Measurements from ENCODE around the gene SLC50A1.

Gene SLC50A1, protein sequence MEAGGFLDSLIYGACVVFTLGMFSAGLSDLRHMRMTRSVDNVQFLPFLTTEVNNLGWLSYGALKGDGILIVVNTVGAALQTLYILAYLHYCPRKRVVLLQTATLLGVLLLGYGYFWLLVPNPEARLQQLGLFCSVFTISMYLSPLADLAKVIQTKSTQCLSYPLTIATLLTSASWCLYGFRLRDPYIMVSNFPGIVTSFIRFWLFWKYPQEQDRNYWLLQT

DNA sequence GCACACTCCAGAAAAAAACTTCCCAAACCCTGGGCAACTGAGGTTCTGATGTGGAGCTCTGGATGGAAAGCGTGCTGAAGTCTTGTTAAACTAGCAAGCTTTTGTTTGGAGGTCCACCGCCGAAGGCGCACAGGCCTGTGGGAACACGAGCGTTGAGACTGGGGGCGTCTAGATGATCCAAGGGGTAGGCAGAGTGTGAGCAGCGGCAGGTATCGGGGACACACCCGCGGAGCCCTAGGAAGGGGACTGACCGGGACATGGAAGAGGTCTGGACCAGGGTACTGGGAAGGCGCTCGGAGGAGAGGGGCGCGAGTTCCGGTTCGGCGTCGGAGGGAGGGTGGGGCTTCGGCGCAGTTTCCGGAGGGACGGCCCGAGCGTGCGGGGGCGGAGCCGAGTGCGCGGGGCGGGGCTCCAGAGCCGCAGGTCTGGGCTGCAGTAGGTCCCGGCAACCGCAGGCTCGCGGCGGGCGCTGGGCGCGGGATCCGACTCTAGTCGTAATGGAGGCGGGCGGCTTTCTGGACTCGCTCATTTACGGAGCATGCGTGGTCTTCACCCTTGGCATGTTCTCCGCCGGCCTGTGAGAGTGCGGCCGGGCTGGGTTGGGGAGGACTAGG lies at the start of gene SLC50A1:
Gene SLC50A1, plus strand, starts transcription at position 438 of the 614 bp plus-strand sequence. Its CDS starts 60 bp downstream, at position 498.
- peak; percentile 82 to 89 for DNase-seq (ENCODE audit: low read depth in 1 of 2, low spot score in 1 of 2)

DNA sequence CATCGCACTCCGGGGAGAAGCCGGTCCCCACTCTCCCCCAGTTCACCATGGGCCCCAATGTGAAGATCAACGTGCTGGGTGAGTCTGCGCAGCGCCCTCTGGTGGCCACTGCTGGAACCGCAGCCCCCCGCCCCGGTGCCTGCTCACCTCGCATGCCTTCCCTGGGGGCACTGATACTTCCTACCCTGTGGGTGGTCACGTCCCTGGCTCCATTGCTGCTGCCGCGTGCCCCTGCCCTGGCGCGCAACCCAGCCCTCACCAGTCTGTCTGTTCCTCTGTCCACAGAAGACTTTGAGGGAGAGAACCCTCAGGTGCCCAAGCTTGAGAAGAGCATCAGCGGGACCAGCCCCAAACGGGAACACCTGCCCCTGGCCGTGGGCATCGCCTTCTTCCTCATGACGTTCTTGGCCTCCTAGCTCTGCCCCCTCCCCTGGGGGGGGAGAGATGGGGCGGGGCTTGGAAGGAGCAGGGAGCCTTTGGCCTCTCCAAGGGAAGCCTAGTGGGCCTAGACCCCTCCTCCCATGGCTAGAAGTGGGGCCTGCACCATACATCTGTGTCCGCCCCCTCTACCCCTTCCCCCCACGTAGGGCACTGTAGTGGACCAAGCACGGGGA lies 49.4 kb upstream of the SLC50A1 start:
- peak; percentile 68 to 73 for DNase-seq (ENCODE audit: low read depth in 1 of 2, low spot score in 1 of 2)

DNA sequence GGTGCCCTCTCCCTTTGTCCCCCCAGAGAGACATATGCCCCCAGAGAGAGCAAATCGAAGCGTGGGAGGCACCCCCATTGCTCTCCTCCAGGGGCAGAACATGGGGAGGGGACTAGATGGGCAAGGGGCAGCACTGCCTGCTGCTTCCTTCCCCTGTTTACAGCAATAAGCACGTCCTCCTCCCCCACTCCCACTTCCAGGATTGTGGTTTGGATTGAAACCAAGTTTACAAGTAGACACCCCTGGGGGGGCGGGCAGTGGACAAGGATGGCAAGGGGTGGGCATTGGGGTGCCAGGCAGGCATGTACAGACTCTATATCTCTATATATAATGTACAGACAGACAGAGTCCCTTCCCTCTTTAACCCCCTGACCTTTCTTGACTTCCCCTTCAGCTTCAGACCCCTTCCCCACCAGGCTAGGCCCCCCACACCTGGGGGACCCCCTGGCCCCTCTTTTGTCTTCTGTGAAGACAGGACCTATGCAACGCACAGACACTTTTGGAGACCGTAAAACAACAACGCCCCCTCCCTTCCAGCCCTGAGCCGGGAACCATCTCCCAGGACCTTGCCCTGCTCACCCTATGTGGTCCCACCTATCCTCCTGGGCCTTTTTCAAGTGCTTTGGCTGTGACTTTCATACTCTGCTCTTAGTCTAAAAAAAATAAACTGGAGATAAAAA lies 48.7 kb upstream of the SLC50A1 start:
- no peak for DNase-seq (ENCODE audit: low read depth in 1 of 2, low spot score in 1 of 2)

DNA sequence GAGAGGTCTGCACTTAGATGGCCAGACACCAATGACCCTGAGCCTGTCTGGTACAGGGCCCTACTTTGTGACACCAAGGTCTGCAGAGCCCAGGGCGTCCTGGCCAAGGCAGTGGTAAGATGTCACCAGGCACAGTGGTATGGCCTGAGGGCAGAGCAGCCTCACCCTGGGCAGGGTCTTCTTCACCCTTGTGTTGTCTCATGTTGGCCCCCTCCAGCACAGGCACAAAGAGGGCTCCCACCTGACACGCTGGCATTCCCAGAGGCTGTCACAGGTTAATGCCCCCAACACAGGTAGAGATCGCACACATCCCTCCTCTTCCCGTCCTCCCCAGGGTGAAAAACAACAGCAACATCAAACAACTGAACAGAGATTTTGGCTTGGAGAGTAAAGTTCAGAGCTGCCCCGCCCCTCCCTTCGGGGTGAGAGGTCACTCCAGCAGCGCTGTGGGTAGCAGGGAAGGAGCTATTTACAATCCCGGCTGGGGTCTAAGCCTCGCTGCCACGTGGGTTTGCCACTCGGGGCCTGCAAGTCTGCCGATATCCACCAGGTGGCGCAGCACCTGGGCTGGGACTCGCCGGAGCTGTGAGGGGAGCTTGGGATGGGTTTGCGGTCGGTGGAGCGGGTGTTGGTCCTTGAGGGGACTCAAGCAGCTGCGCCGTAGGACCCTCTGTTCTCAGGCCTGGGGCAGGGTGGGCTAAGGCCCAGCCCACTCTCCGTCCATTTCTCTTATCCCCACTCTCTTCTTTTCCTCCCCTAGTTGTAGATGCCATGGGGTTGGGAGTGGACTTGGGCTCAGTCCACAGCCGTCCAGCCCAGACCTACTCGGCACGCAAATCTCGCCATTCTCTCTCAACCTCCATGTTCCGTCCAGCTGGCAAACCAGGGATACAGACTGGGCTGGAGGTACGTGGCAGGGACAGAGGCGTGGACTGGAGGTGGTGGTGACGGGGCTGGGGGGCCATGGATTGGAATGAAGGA lies 44.3 kb upstream of the SLC50A1 start:
- DNase-seq (ENCODE audit: low read depth in 1 of 2, low spot score in 1 of 2), result peak; percentile 79 to 85

DNA sequence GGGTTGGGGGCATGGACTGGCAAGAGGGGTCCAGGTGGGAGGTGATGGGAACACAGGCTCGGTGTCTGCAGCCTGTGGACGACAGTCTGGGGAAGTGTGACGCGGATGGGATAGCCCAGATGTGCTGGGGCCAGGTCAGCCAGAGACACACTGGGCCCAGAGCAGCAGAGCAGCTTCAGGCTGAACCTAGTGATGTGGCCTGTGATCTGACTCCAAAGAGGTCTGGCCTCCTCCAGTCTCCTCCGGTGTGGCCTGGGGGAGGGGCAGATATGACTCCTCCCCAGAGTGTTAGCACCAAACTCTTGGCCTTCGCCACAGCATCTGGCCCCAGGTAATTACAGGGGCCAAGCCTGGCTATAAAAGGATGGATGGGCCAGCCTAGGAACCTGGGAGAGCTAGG lies 43.5 kb upstream of the SLC50A1 start:
- DNase-seq (ENCODE audit: low read depth in 1 of 2, low spot score in 1 of 2), result no peak

DNA sequence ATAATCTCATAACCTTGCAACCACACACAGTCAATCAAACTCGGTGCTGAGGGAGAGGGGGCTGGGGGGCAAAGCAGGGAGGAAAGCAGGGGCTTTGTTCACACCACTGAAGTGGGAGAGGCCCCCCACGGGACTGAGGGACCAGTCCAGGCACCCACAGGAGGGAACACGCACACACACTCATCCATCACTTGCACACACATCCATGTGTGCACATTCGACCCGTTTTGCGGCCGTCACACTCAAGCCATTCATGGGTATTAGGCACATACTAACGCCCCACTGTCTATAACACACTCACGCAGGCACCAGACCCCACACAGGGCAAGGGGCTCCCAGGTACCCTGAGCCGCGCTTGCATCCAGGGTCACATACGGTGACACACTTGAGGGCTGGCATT lies 43.0 kb upstream of the SLC50A1 start:
- no peak for DNase-seq (ENCODE audit: low read depth in 1 of 2, low spot score in 1 of 2)

DNA sequence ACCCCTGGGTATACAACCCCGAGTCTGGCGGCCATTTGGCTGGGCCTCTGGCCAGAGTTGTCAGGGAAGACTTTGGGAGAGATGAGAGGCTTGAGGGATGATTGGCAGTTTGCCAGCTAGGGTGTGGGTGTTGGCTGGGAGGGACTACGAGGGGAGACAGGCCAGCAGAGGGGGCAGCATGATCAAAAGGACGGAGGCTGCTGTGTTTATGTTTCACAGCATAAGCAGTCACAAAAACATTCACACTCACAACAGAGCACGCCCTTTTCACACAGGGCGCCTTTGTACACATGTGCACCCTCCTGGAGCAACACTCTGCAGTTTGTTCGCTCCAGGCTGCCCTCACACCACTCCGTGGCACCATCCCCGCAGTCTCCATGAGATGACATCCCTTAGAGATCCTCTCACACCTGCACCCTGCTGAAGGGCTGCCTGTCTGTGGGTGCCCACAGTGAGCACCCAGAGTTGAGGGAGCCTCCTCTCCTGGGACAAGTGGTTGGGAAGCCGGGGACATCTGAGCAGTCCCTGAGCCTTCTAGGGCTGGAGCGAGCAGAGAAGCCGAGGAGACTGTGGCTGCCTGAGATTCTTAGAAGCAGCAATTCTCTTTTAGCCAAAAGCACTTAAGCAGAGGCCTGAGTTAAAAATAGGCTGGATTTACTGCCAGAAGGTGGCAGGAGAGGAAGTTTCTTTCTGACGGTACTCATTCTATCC lies 41.6 kb upstream of the SLC50A1 start:
- no peak for DNase-seq (ENCODE audit: low read depth in 1 of 2, low spot score in 1 of 2)

DNA sequence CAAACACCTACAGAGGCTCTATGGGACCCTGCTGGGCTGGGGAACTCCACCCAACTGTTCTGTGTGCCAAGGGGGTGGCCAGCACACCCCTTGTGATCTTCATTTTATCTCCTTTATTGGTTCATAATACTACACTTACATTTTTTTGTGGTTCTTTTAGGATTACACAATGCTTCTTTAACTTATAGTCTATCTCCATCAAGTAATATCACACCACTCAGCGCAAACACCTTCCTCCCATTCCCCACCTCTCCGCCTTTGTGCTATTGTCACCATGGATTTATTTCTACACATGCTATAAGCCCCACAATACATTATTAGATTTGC lies 41.1 kb upstream of the SLC50A1 start:
- DNase-seq (ENCODE audit: low read depth in 1 of 2, low spot score in 1 of 2), result no peak

DNA sequence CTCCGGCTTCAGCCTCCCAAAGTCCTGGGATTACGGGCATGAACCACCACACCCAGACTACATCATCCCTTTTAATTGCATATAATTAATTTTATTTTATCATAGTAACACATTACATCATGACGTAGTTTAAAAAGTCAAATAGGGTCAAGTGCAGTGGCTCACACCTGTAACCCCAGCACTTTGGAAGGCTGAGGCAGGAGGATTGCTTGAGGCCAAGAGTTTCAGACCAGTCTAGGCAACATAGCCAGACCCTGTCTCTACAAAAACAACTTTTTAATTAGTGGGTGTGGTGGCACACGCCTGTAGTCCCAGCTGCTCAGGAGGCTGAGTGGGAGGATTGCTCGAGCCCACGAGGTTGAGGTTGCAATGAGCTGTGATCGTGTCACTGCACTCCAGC lies 36.3 kb upstream of the SLC50A1 start:
- DNase-seq (ENCODE audit: low read depth in 1 of 2, low spot score in 1 of 2), result no peak

DNA sequence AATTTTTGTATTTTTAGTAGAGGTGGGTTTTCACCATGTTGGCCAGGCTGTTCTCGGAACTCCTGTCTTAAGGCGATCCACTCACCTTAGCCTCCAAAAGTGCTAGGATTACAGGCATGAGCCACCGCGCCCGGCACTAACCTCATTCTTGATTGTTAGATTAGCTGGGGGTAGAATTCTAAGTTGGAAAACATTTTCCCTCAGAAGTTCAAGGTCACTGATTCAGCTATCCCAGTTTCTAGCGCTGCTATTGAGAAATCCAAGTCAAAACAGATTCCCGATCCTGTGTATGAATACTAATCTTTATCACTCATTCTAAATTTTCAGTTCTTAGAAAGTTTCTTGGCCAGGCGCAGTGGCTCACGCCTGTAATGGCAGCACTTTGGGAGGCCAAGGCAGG lies 32.3 kb upstream of the SLC50A1 start:
- DNase-seq (ENCODE audit: low read depth in 1 of 2, low spot score in 1 of 2), result no peak

DNA sequence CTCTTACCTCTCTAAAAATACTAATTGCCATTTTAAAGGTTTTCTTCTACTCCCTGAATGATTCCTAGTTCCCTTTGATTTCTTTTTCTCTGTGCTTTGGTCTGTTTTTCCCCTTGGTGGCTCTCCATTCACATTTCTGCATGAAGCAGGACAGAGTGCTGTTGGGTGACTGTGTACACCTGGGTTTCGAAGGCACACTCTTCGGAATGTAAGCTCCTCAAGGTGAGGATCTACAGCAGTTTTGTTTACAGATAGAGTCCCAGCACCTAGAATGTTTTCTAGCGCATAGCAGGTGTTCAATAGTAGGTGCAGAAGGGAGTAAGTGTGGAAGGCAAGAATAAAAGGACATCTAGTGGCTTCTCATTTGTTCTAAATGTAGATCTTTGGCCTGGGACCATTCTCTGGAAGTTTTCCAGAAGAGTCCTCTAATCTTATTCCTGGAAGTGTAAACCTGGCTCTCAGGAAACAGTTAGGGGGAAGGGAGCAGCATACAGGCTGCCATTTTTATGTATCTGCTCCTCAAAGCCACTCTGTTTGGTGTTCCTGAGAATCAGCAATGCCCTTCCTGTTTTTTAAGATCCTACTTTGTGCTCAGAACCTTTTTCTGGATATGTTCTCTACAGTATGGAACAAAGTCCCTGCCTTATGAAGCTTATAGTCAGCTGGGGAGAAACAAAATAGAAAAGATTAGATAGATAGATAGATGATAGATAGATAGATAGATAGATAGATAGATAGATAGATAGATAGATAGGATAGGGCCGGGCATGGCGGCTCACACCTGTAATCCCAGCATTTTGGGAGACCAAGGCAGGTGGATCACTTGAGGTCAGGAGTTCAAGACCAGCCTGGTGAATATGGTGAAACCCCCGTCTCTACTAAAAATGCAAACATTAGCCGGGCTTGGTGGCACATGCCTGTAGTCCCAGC lies 30.8 kb upstream of the SLC50A1 start:
- DNase-seq (ENCODE audit: low read depth in 1 of 2, low spot score in 1 of 2), result no peak

DNA sequence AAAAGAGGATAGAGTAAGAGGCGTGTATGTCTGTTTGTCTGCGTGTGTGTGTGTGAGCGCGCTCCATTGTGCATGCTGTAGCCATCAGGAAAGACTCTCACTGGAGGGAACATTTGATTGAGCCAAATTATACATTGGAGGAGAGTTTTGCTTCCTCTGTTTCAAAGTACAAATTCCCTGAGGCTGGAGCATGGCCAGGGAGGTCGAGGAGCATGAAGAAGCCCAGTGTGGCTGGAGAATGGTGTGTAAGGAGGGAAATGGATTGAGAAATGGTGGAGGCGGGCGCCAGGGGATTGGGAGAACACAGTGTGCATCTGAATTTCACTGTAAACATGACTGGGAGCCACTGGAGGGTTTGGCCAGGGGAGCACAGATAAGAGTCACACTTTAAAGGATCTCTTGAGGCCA lies 30.0 kb upstream of the SLC50A1 start:
- no peak for DNase-seq (ENCODE audit: low read depth in 1 of 2, low spot score in 1 of 2)

DNA sequence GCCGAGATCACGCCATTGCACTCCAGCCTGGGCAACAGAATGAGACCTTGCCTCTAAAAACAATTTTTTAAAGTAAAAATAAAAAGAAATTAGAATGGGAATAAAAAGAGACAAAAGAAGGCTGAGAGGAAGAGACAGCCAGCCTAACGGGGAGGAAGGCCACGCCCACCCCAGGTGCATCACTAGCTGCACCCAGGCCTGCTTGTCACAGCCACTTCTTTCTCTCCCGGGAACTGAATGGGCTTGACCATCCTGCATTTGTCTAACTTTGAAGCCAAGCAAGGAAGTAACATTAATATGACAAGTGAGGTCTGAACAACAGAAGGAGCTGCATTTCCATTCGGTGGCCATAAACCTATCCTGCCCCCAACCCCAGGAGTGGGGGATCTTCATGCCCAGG lies 28.8 kb upstream of the SLC50A1 start:
- no peak for DNase-seq (ENCODE audit: low read depth in 1 of 2, low spot score in 1 of 2)

DNA sequence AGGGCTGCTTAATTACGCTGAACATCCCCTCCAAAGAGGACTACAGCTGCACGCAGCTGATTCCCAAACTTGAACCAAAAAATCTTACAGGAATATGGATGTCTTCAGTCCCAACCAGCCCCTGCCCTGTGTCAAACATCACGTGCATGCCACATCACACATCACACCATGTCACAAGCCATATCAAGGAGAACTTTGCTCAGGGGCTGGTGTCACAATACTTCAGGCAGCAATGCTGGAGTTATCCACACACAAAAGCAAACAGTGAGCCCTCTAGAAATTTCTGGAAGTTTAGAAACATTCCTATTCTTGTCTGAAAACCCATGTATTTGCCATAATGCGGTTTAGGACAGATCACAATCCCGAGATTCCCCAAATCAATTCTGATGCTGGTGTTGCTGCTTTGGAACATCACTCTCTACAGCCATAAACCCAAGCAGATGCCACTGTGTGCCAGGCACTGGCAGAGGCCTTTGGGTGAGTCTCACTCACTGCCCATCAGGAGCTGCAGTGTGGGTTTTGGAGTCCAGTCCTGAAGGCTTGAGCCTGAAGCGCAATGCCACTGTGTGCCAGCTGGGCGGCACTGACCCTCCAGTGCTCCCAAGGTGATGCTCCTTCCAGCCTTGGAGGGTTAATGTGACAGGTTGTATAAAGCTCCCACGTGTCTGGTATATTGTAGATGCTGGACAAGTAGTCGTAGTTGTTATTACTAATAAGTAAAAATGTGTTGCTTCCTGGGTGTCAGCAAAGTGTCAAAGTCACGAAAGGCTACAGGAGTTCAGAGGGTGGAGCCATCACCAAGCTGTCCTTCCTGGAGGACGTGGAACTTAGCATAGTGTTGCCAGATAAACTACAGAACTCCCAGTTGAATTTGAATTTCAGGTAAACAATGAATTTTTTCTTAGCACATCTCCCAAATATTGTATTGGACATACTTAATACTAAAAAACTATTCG lies 28.1 kb upstream of the SLC50A1 start:
- no peak for DNase-seq (ENCODE audit: low read depth in 1 of 2, low spot score in 1 of 2)

DNA sequence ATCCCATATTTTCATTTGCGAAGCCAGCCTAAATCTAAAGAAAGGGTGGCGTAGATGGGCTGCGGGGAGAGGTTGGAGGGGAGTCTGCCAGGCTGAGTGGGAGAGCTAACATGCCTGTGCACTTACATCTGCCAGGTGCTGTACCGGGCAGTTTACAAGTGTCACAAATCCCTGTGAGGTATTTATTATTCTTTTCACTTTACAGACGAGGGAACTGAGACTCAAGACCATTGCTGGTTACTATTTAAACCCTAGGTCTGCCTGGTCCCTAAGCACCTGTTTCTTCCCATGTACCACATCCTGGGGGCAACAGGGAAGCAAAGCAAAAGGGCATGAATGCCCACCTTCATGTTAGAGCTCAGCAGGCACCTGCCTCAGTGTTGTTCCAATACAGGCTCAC lies 27.4 kb upstream of the SLC50A1 start:
- DNase-seq (ENCODE audit: low read depth in 1 of 2, low spot score in 1 of 2), result no peak

DNA sequence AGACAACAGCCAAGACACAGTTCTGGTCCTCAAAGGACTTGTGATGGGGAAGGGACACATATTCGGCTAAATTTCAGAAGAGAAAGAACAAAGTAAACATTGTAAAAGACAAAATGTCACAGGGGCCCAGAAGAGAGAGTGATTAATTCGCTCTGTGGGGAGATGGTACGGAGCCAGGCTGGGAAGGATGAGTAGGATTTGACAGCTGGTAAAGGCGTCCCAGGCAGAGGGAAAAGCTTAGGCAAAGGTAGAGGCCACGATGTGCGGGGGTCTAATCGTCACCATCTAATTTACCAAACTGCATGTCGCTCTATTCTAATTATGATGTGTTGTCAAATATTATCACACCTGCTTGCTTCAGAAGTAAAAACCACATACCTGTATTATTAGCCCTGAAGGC lies 25.3 kb upstream of the SLC50A1 start:
- DNase-seq (ENCODE audit: low read depth in 1 of 2, low spot score in 1 of 2), result no peak

DNA sequence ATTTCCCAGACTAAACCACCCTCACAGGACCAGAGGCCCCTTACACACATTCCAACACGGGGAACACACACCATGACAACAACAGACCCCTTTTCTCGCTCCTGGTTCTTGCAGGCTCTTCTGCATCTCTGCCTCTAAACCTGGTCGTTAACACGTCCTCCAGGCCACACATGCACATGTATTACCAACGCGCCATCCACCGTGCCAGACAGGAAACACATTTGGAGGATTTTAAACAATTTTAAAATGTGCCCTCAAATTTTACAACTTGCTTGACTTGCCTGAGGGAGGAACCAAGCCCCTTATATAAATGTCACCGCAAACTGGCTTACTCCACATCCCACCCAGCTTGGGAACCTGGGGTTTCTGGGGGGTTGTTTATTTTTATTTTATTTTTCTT lies 24.8 kb upstream of the SLC50A1 start:
- DNase-seq (ENCODE audit: low read depth in 1 of 2, low spot score in 1 of 2), result no peak

DNA sequence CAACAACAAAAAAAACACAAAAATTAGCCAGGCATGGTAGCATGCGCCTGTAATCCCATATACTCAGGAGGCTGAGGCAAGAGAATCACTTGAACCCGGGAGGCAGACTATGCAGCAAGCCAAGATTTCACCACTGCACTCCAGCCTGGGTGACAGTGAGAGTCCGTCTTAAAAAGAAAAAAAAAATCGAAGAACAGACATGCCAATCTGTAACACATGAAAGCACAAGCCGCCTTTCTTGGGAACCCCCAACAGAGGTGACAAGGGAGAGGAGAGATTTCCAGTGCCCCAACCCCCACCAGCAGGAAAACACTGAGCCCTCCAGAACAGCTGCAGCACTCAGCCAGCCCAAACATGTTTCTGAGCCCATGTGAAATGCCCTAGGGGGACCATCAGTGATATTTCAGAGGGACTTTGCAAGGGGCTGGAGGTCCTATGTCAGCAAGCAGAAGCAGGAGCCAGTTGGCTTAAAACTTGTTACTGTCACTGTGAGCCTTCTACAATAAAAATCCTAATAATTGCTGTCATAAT lies 22.1 kb upstream of the SLC50A1 start:
- DNase-seq (ENCODE audit: low read depth in 1 of 2, low spot score in 1 of 2), result no peak
